ENCODE results near the gene LARP1.

Gene LARP1

GRCh38 chr5:154857530-154858296 is 102.5 kb downstream of the LARP1 start:
- Mint-ChIP-seq H3K4me1 (ENCODE audit: low read depth) (peaks cover 41% of the 10 kb centered on the region), H3K9me3 (no peaks in the 10 kb centered on the region), H3K36me3 (ENCODE audit: low read depth) (peaks cover 13% of the 10 kb centered on the region), H3K4me3 (peak overlapping the region; percentile 100), H3K27me3 (no peaks in the 10 kb centered on the region), H3K27ac (peak overlapping the region; percentile 99)

GRCh38 chr5:154858297-154858971 is 103.3 kb downstream of the LARP1 start, which contains the start of gene CNOT8:
TSS of gene CNOT8 (plus strand) at chr5:154858627. CDS start at chr5:154863279, 4,652 bp downstream.
- Mint-ChIP-seq H3K4me3 (peak within 1 kb of the TSS; percentile 100), H3K27ac (peak within 1 kb of the TSS; percentile 99), H3K4me1 (ENCODE audit: low read depth) (peaks cover 48% of the 10 kb centered on the region), H3K9me3 (no peaks in the 10 kb centered on the region), H3K36me3 (ENCODE audit: low read depth) (peaks cover 20% of the 10 kb centered on the region), H3K27me3 (no peaks in the 10 kb centered on the region)

GRCh38 chr5:154858972-154859871 is 104.0 kb downstream of the LARP1 start:
- Mint-ChIP-seq H3K4me1 (ENCODE audit: low read depth) (peaks cover 52% of the 10 kb centered on the region), H3K4me3 (peak overlapping the region; percentile 100), H3K36me3 (ENCODE audit: low read depth) (peaks cover 26% of the 10 kb centered on the region), H3K27me3 (no peaks in the 10 kb centered on the region), H3K27ac (peak overlapping the region; percentile 99), H3K9me3 (no peaks in the 10 kb centered on the region)

GRCh38 chr5:154860123-154860522 is 104.9 kb downstream of the LARP1 start:
- Mint-ChIP-seq H3K36me3 (ENCODE audit: low read depth) (peaks cover 33% of the 10 kb centered on the region), H3K9me3 (no peaks in the 10 kb centered on the region), H3K27me3 (no peaks in the 10 kb centered on the region), H3K4me1 (ENCODE audit: low read depth) (peaks cover 60% of the 10 kb centered on the region), H3K27ac (peak overlapping the region; percentile 99), H3K4me3 (peak overlapping the region; percentile 100)

- H3K4me3 Mint-ChIP-seq: peak overlapping the region; percentile 100
- H3K9me3 Mint-ChIP-seq: no peaks in the 10 kb centered on the region
- no peaks in the 10 kb centered on the region for H3K27me3 Mint-ChIP-seq
- H3K36me3 Mint-ChIP-seq (ENCODE audit: low read depth): peaks cover 39% of the 10 kb centered on the region
- H3K27ac Mint-ChIP-seq: peak overlapping the region; percentile 45
- H3K4me1 Mint-ChIP-seq (ENCODE audit: low read depth): peaks cover 66% of the 10 kb centered on the region
These were observed 105.6 kb downstream of the LARP1 start for GRCh38 chr5:154860765-154861164.

- no peaks in the 10 kb centered on the region for H3K9me3 Mint-ChIP-seq
- H3K27ac Mint-ChIP-seq: peak overlapping the region; percentile 58
- peaks cover 72% of the 10 kb centered on the region for H3K4me1 Mint-ChIP-seq (ENCODE audit: low read depth)
- no peaks in the 10 kb centered on the region for H3K27me3 Mint-ChIP-seq
- H3K36me3 Mint-ChIP-seq (ENCODE audit: low read depth): peaks cover 48% of the 10 kb centered on the region
- H3K4me3 Mint-ChIP-seq: no peak overlapping the region
These were observed 106.8 kb downstream of the LARP1 start for GRCh38 chr5:154861946-154862345.

- Mint-ChIP-seq H3K36me3 (ENCODE audit: low read depth) (peaks cover 52% of the 10 kb centered on the region), H3K27ac (peak overlapping the region; percentile 65), H3K4me1 (ENCODE audit: low read depth) (peaks cover 74% of the 10 kb centered on the region), H3K4me3 (peak overlapping the region; percentile 15), H3K9me3 (no peaks in the 10 kb centered on the region), H3K27me3 (no peaks in the 10 kb centered on the region)
These were observed 107.6 kb downstream of the LARP1 start for GRCh38 chr5:154862766-154863165.

GRCh38 chr5:154863291-154864080 is 108.3 kb downstream of the LARP1 start:
- Mint-ChIP-seq H3K4me1 (ENCODE audit: low read depth) (peaks cover 74% of the 10 kb centered on the region), H3K36me3 (ENCODE audit: low read depth) (peaks cover 55% of the 10 kb centered on the region), H3K27ac (peak overlapping the region; percentile 65), H3K9me3 (no peaks in the 10 kb centered on the region), H3K4me3 (no peak overlapping the region), H3K27me3 (no peaks in the 10 kb centered on the region)

GRCh38 chr5:154865466-154866184 is 110.4 kb downstream of the LARP1 start:
- Mint-ChIP-seq H3K27me3 (no peaks in the 10 kb centered on the region), H3K36me3 (ENCODE audit: low read depth) (peaks cover 63% of the 10 kb centered on the region), H3K4me1 (ENCODE audit: low read depth) (peaks cover 61% of the 10 kb centered on the region), H3K27ac (peak overlapping the region; percentile 69), H3K9me3 (no peaks in the 10 kb centered on the region), H3K4me3 (no peak overlapping the region)

GRCh38 chr5:154866841-154867240 is 111.7 kb downstream of the LARP1 start:
- Mint-ChIP-seq H3K9me3 (no peaks in the 10 kb centered on the region), H3K4me1 (ENCODE audit: low read depth) (peaks cover 49% of the 10 kb centered on the region), H3K27me3 (no peaks in the 10 kb centered on the region), H3K4me3 (no peak overlapping the region), H3K27ac (peak overlapping the region; percentile 17), H3K36me3 (ENCODE audit: low read depth) (peaks cover 70% of the 10 kb centered on the region)

Data from stimulated activated naive CD8-positive, alpha-beta T cell treated with anti-CD3 and anti-CD28 coated beads, Interleukin-15, Interleukin-2, amounts not matched to agents 100 ng/mL and 50 ng/mL, for 24 hours (primary cell).